Measurements from ENCODE around the gene UGT3A1.
"Not testable (repeated sequence)": the region's sequence is repeated elsewhere in the genome, so short reads cannot be mapped to it uniquely, and the experiment has no call there.

The UGT3A1 gene

DNA sequence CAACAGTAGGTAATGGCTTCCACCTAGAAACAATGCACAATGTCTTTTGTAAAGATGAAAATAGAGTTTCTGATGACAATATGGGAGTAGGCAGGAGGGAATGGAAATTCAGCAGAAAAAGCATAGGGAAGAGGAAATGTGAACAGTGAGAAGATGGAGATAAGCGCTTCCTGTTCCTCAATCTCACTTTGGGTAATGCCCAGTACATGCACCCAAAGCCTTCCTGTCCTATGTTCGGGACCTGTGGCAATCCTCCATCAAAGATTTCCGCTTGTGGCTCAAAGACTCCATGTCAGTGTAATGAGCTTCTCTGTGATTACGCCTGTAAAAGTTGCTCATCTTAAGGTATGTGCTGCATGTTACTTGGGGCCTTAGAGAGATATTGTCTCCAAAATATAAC lies 2.7 kb downstream of the UGT3A1 start:
- no peak for DNase-seq (ENCODE audit: low read depth in 2 of 3, low spot score in 1 of 3)

GRCh38 chr5:35987776-35988175 lies 3.4 kb downstream of the UGT3A1 start:
- DNase-seq (ENCODE audit: low read depth in 2 of 3, low spot score in 1 of 3), result no peak

DNA sequence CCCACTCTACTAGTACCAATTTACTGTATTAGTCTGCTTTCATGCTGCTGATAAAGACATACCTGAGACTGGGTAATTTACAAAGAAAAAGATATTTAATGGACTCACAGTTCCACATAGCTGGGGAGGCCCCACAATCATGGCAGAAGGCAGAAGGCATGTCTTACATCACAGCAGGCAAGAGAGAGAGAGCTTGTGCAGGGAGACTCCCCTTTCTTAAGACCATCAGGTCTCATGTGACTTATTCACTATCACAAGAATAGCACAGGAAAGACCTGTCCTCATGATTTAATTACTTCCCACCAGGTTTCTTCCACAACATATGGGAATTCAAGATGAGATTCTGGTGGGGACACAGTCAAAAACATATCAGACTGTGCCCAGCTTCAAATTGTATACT lies 11.5 kb downstream of the UGT3A1 start:
- DNase-seq (ENCODE audit: low read depth in 2 of 3, low spot score in 1 of 3), result no peak

DNA sequence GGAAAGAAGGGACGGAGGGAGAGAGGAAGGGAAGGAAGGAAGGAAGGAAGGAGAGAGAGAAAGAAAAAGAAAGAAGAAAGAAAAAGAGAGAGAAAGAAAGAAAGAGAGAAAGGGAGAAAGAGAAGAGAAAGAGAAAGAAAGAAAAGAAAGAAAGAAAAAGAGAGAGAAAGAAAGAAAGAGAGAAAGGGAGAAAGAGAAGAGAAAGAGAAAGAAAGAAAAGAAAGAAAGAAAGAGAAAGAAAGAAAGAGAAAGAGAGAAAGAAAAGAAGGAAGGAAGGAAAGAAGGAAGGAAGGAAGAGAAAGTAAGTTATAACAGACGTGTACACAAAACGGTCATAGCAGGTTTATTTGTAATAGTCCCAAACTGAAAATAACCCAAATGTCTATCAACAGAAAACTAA lies 14.3 kb downstream of the UGT3A1 start:
- not testable (repeated sequence) for DNase-seq (ENCODE audit: low read depth in 2 of 3, low spot score in 1 of 3)

- DNase-seq (ENCODE audit: low read depth in 2 of 3, low spot score in 1 of 3), result no peak
Observed at GRCh38 chr5:35974570-35974969, 16.6 kb downstream of the UGT3A1 start.

DNA sequence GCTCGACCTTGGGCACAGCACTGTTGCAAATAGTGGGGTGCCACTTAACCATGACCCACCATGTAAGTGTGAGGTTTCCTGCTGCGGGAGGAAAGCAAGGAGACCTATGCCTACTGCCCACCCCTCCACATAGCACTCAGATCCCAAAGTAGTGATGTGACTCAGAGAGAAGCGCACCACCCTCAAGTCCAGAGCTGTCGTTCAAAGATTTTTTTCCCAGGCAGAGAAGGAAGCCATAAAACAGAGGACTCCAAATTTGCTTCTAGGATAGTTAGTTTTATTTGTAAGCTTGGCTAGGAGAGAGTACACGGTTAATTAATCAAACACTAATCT lies 19.3 kb downstream of the UGT3A1 start:
- no peak for DNase-seq (ENCODE audit: low read depth in 2 of 3, low spot score in 1 of 3)

GRCh38 chr5:35971186-35971877 lies 19.9 kb downstream of the UGT3A1 start:
- no peak for DNase-seq (ENCODE audit: low read depth in 2 of 3, low spot score in 1 of 3)

GRCh38 chr5:35963381-35963843 lies 27.8 kb downstream of the UGT3A1 start:
- DNase-seq (ENCODE audit: low read depth in 2 of 3, low spot score in 1 of 3), result peak in 1 of 3 donors; percentile 8

DNA sequence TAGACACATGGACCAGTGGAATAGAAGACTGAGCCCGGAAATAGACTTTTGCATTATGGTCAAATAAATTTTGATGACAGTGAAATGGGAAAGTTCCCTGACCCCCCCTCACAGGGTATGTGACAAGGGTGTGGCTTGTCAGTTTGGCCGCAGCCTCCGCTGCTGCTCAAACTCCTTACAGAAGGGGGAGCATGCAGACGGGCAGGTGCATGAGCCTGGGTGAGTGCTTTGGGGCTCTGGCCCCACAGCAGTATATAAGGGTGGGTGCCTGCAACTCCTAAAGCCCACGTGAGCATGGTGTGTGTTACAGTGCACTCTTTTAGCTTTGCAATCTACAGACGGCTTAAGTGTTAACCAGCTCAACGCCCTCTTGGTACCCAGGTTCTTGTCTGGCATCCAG lies 30.9 kb downstream of the UGT3A1 start:
- no peak for DNase-seq (ENCODE audit: low read depth in 2 of 3, low spot score in 1 of 3)

- DNase-seq (ENCODE audit: low read depth in 2 of 3, low spot score in 1 of 3), result no peak
Observed at GRCh38 chr5:35956429-35956828, 34.8 kb downstream of the UGT3A1 start.

DNA sequence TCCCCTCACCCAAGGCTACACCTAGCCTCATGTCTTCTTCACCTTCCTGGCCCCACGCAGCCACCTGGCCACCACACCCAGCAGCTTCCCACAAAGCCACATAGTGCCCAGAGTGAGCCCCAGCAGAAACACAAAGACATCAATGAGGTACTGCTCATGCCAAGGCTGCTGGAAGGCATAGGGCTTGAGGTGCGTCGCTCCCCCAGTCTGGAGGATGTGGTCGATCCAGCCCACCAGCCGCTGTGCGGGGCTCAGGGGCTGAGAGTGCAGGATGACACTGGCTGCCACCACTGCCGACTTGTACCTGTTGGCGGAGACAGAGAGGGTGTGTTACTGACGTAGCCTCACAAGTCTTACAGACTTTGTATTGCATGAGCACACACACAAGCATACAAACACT lies 37.0 kb downstream of the UGT3A1 start:
- no peak for DNase-seq (ENCODE audit: low read depth in 2 of 3, low spot score in 1 of 3)

DNA sequence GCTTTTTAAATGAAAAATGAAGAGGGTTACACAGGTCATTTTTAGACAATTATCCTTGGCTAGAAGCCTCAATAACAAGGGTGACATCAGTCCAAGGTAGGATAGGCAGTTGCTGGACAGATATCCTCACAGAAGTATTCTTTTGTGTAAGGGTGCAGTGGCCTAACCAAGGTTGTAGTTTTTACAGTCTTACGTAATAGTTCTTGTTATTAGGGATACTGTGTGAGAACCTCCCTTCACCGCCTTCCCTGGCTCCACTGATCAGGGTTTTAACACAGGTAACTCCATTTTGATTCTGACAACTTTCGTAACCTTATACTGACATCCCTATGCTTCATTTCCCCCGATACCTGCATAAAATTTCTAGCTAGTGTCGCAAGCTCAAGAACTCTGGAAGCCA lies 44.1 kb downstream of the UGT3A1 start:
- no peak for DNase-seq (ENCODE audit: low read depth in 2 of 3, low spot score in 1 of 3)

- DNase-seq (ENCODE audit: low read depth in 2 of 3, low spot score in 1 of 3), result no peak
Observed at GRCh38 chr5:35939639-35940038, 51.6 kb downstream of the UGT3A1 start.

DNA sequence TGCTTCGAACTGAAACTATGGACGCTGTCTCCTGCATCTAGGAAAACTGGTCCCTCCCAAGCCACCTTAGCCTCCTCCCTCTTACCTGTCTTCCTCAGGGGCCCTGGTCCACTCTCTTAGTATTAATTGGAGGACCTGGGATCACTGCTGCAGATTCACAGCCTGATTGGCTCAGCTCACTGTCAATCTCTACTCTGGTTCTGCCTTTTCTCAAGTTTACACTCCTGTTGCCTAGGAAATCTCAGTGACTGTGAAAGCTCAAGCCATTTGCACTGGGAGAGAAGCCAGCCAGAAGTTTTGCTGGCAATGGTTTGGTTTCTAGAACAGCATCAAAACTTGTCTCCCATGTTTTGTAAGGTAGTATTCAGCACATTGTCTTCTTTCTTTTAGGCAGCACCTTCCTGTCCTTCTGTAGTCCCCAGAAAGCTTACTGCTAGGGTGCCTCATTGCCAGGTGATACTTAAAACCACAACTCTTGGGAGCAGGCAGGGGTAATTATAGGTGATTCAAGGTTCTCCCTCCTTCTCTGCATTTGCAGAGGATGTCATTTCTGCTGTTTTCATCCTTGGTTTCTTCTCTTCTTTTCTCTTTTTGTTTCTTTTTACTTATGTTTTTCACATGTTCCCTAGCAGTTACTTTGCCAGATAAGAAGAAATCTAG lies 52.5 kb downstream of the UGT3A1 start, which contains the start of gene CAPSL:
Gene CAPSL (minus strand): TSS at position 55 of the 660 bp plus-strand sequence. CDS start 17,502 bp downstream, outside the sequence.
- no peak for DNase-seq (ENCODE audit: low read depth in 2 of 3, low spot score in 1 of 3)

DNA sequence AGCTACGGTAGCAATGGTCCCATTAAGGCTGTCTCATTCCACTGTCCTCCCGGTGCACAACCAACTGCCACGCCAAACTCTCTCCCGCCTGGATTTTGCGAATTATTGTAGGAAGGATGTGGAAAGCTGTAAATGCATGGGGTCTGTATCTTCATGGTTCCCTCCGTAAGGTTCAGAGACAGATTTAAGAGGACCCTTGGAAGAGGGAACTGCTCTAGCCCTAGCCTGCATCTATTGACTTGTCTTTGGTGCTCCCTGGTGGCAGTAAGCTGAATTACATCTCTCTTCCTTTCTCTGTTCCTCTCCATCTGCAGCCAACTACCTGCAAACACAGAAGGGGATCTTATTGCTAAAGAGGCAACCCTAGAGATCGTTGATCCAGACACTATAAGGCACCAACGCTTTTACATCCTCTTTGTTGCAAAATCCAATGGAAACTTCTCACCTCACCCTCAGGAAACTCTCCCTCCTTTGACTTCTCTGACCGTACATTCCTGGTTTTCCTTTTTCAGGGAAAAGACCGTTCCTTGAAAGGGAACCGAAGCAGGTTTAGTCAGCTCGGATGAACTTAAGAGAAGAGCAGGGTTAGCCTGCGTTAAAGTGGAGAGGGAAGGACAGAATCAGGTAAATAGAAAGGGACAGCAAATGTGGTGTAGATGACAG lies 64.7 kb downstream of the UGT3A1 start:
- peak in 2 of 3 donors; percentile 44 to 88 for DNase-seq (ENCODE audit: low read depth in 2 of 3, low spot score in 1 of 3)

DNA sequence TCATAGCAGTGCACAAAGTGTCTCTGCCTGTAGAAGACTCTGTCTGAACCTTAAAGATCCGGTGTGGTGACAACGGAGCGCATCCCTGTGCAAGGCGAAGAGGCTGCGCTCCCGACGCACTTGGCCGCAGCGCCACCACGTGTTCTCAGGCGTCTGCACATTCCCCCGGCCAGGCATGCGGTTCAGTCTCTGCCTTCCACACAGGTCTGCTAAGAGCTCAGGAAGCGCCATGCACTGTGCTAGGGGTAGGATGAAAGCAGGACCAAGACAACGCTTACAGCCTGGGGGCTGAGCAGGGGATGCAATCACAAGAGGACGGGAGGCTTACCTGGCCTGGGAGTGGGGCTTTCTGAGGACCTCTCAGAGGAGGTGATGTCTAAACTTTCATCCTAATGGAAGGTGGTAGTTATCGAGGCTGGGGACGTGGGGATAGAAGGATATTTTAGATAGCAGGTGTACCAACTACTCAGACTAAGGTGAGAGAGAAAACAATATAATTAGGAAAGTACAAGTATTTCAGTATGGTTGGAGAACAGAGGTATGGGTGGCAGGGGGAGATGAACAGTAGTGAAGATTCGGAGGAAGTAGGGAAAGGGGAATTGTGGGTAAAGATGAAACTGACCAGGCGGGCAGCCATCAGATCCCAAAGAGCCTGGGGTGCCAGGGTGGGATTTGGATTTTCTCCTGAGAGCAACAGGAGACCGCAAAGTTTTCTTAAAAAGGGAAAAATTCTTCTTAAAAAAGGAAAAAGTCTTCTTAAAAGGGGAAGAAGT lies 66.1 kb downstream of the UGT3A1 start:
- DNase-seq (ENCODE audit: low read depth in 2 of 3, low spot score in 1 of 3), result peak; percentile 78 to 88 (median 83)

GRCh38 chr5:35924122-35924949 lies 66.9 kb downstream of the UGT3A1 start:
- DNase-seq (ENCODE audit: low read depth in 2 of 3, low spot score in 1 of 3), result no peak

- DNase-seq (ENCODE audit: low read depth in 2 of 3, low spot score in 1 of 3), result no peak
Observed at GRCh38 chr5:35922468-35922867, 68.7 kb downstream of the UGT3A1 start.

- no peak for DNase-seq (ENCODE audit: low read depth in 2 of 3, low spot score in 1 of 3)
Observed at GRCh38 chr5:35921930-35922329, 69.3 kb downstream of the UGT3A1 start.

DNA sequence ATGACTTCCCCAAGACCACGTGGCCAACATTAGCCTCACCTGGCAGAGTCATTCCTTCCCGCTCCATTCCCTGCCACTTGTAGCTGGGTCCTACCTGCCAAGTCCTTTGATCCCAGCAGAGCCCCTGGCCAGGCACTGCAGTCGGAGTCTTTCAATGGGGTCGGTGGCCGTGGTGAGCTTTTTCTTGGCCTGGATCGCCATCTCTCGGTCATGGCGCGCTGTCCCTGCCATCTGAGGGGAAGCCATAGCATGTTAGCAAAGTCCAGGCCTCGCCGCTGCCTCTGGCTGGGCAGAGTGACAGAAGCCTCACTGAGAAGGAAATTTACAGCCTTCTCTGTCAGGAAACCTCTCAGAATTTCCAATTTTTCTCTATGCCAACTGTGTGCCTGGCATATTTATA lies 70.3 kb downstream of the UGT3A1 start:
- no peak for DNase-seq (ENCODE audit: low read depth in 2 of 3, low spot score in 1 of 3)

- DNase-seq (ENCODE audit: low read depth in 2 of 3, low spot score in 1 of 3), result no peak
Observed at GRCh38 chr5:35919191-35919590, 72.0 kb downstream of the UGT3A1 start.
